HG03175 (cell line): Measurements from ENCODE around the gene SYDE2.
A peak's percentile ranks its signal among the peaks of the same experiment; 100 is the strongest.
"Not testable (repeated sequence)": the region's sequence is repeated elsewhere in the genome, so short reads cannot be mapped to it uniquely, and the experiment has no call there.

Source experiments
- ATAC-seq: cut with Tn5 transposase; IDR thresholded peaks from one replicate; pipeline ENCODE4 v1.9.1; 2021; ENCODE audit warnings: mild to moderate bottlenecking, moderate library complexity; ENCODE audit not compliant: unreplicated experiment

The SYDE2 gene

GRCh38 chr1:85171721-85172120 lies 29.1 kb downstream of the SYDE2 start:
- ATAC-seq = no peak

GRCh38 chr1:85168884-85169283 lies 31.9 kb downstream of the SYDE2 start:
- no peak for ATAC-seq

GRCh38 chr1:85166351-85166750 lies 34.5 kb downstream of the SYDE2 start:
- ATAC-seq = no peak

- ATAC-seq = no peak
Observed at GRCh38 chr1:85158910-85159309, 41.9 kb downstream of the SYDE2 start.

GRCh38 chr1:85157436-85157835 lies 43.4 kb downstream of the SYDE2 start:
- ATAC-seq = no peak

- peak; percentile 64 for ATAC-seq
Observed at GRCh38 chr1:85153149-85153891, 47.5 kb downstream of the SYDE2 start.

GRCh38 chr1:85151446-85151845 lies 49.4 kb downstream of the SYDE2 start:
- no peak for ATAC-seq

GRCh38 chr1:85149805-85150204 lies 51.0 kb downstream of the SYDE2 start:
- ATAC-seq = no peak

GRCh38 chr1:85148524-85149250 lies 52.1 kb downstream of the SYDE2 start:
- ATAC-seq = peak; percentile 90

- ATAC-seq = no peak
Observed at GRCh38 chr1:85146972-85147359, 53.9 kb downstream of the SYDE2 start.

- not testable (repeated sequence) for ATAC-seq
Observed at GRCh38 chr1:85146298-85146971, 54.4 kb downstream of the SYDE2 start.

- no peak for ATAC-seq
Observed at GRCh38 chr1:85144351-85144750, 56.5 kb downstream of the SYDE2 start.

- ATAC-seq = no peak
Observed at GRCh38 chr1:85142753-85143152, 58.1 kb downstream of the SYDE2 start.

- not testable (repeated sequence) for ATAC-seq
Observed at GRCh38 chr1:85138439-85138838, 62.4 kb downstream of the SYDE2 start.

- ATAC-seq = no peak
Observed at GRCh38 chr1:85137660-85138059, 63.2 kb downstream of the SYDE2 start.

GRCh38 chr1:85135392-85135798 lies 65.4 kb downstream of the SYDE2 start:
- no peak for ATAC-seq

GRCh38 chr1:85134583-85135391 lies 66.0 kb downstream of the SYDE2 start:
- ATAC-seq = no peak

- ATAC-seq = no peak
Observed at GRCh38 chr1:85133565-85134159, 67.2 kb downstream of the SYDE2 start.

GRCh38 chr1:85132078-85132720 lies 68.6 kb downstream of the SYDE2 start:
- no peak for ATAC-seq

GRCh38 chr1:85128316-85128715 lies 72.5 kb downstream of the SYDE2 start:
- ATAC-seq = no peak
